Measurements from ENCODE around the gene IFI27. TPM values are rescaled to one million over a fixed set of nuclear protein-coding genes. Genes with fewer than 3 reads are reported as not detected.

Gene IFI27
- total RNA-seq, 1 donor from 2014 or later: 7.5 TPM

DNA sequence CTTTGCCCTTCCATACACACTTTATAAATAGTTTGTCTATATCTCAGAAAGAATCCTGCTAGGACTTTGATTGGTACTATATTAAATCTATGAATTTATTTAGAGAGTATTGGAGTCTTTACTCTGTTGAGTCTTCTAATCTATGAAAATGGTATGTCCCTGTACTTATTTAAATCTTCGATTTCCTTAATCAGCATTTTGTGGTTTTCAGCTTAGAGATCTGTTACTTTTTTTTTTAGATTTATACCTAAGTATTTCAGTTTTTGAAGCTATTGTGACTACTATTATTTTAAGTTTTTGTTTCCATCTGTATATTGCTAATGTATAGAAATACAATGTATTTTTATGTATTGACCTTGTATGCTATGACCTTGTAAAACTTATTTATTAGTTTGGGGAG lies 32.3 kb downstream of the IFI27 start:
- H3K27me3 Mint-ChIP-seq: peaks cover 4% of the 10 kb centered on the region
- H3K4me3 Mint-ChIP-seq (ENCODE audit: low read depth): no peak overlapping the region
- no peaks in the 10 kb centered on the region for H3K36me3 Mint-ChIP-seq (ENCODE audit: insufficient read depth)
- TF ChIP-seq, protein P1, sequence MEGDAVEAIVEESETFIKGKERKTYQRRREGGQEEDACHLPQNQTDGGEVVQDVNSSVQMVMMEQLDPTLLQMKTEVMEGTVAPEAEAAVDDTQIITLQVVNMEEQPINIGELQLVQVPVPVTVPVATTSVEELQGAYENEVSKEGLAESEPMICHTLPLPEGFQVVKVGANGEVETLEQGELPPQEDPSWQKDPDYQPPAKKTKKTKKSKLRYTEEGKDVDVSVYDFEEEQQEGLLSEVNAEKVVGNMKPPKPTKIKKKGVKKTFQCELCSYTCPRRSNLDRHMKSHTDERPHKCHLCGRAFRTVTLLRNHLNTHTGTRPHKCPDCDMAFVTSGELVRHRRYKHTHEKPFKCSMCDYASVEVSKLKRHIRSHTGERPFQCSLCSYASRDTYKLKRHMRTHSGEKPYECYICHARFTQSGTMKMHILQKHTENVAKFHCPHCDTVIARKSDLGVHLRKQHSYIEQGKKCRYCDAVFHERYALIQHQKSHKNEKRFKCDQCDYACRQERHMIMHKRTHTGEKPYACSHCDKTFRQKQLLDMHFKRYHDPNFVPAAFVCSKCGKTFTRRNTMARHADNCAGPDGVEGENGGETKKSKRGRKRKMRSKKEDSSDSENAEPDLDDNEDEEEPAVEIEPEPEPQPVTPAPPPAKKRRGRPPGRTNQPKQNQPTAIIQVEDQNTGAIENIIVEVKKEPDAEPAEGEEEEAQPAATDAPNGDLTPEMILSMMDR (IDR thresholded peaks at IDR 0.05; ENCODE audit: unreplicated experiment): no peak
- H3K27ac Mint-ChIP-seq: no peak overlapping the region
- no peaks in the 10 kb centered on the region for H3K4me1 Mint-ChIP-seq (ENCODE audit: low read depth)
- H3K9me3 Mint-ChIP-seq (ENCODE audit: low read depth): no peaks in the 10 kb centered on the region
- no peak for DNase-seq (ENCODE audit: low spot score, unreplicated experiment)

DNA sequence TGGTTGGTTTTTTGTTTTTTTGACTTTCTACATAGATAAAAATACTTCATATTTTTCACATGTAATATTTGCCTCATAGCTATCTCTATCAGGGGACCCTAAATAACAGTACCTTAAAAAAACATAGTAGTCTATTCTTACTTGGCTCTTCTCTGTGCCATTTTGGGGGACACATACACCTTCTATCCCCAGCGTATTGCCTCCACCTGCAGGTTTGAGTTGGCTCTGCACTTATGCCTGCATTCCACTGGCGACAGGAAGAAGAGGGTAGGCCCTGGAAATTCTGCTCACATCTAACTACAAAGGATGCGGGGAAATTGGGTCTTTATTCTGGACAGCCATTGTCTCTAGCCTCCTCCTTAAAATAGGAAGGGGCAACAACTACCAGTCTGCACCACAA lies 32.7 kb downstream of the IFI27 start:
- DNase-seq (ENCODE audit: low spot score, unreplicated experiment): no peak
- Mint-ChIP-seq H3K4me3 (ENCODE audit: low read depth) (no peak overlapping the region), H3K36me3 (ENCODE audit: insufficient read depth) (no peaks in the 10 kb centered on the region), H3K9me3 (ENCODE audit: low read depth) (no peaks in the 10 kb centered on the region), H3K27ac (no peak overlapping the region), H3K27me3 (peaks cover 4% of the 10 kb centered on the region), H3K4me1 (ENCODE audit: low read depth) (no peaks in the 10 kb centered on the region)
- TF ChIP-seq, protein P1 (IDR thresholded peaks at IDR 0.05; ENCODE audit: unreplicated experiment): peak; percentile 53

DNA sequence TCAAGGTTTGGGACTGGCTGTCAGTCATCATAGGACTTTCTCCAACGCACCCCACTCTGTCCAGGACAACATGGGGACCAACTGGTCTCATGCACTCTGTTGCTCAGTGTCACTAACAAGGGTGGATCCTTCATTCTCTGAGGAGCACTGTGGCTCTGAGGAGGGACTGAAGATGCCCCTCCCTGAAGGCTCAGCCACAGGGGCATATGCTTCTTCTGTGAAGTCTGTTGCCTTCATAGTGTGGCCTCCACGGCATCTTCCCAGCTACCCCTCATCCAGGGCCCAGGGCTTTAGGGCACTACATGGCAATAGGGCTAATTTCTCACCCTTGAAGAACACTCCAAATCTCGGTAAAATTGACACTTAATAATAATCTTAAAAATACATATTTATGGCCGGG lies 33.2 kb downstream of the IFI27 start:
- no peak for DNase-seq (ENCODE audit: low spot score, unreplicated experiment)
- no peak overlapping the region for H3K27ac Mint-ChIP-seq
- no peaks in the 10 kb centered on the region for H3K36me3 Mint-ChIP-seq (ENCODE audit: insufficient read depth)
- H3K9me3 Mint-ChIP-seq (ENCODE audit: low read depth): no peaks in the 10 kb centered on the region
- no peaks in the 10 kb centered on the region for H3K4me1 Mint-ChIP-seq (ENCODE audit: low read depth)
- no peak overlapping the region for H3K4me3 Mint-ChIP-seq (ENCODE audit: low read depth)
- TF ChIP-seq, protein P1 (IDR thresholded peaks at IDR 0.05; ENCODE audit: unreplicated experiment): no peak
- peaks cover 4% of the 10 kb centered on the region for H3K27me3 Mint-ChIP-seq

DNA sequence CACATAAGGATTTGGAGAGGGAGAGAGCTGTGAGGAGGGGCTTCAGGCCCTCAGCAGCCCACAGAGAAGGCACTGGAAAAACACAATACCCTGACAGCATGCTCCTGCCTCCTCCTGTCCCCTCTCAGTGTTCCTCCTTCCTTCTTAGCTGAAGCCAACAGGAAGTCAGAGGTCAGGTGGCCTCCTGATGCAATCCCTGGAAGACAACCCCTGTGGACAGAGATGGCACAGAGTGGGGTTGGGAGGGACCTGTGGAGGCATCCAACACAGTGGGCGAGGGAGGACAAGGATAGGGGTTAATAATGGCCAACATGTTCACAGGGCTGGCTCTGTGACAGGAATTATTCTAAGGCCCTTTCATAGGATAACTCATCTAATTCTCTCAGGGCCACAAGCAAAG lies 34.2 kb downstream of the IFI27 start:
- TF ChIP-seq, protein P1 (IDR thresholded peaks at IDR 0.05; ENCODE audit: unreplicated experiment): no peak
- no peak for DNase-seq (ENCODE audit: low spot score, unreplicated experiment)
- no peaks in the 10 kb centered on the region for H3K9me3 Mint-ChIP-seq (ENCODE audit: low read depth)
- H3K27me3 Mint-ChIP-seq: peaks cover 1% of the 10 kb centered on the region
- H3K27ac Mint-ChIP-seq: no peak overlapping the region
- H3K36me3 Mint-ChIP-seq (ENCODE audit: insufficient read depth): no peaks in the 10 kb centered on the region
- no peaks in the 10 kb centered on the region for H3K4me1 Mint-ChIP-seq (ENCODE audit: low read depth)
- H3K4me3 Mint-ChIP-seq (ENCODE audit: low read depth): no peak overlapping the region

DNA sequence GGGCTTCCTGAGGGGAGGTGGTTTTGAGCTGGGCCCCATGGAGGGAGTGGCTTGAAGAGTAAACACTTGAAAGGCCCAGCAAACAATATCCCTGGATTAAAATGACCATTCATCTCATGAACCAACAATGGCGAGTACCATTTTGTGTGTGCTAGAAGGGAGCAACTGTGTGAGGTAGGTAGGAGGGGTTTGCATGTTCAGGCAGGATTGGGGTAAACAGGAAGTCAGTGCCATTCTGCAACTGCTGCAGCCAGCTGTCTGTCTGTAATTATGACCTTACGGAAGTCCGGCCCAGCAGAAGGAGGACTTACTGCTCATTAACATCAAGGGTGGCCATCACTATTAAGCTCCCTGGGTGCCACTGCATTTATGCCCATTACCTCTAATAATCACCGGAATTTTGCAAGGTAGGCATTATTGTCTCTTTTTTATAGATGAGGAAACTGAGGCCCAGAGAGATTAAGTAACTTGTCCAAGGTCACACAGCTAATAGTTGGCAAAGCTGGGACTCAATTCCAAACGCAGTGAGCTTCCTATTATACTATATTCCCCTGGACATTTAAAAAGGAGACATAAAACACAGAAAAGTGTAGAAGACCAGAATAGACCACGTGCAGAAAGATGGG lies 35.5 kb downstream of the IFI27 start:
- H3K27ac Mint-ChIP-seq: no peak overlapping the region

More for the DNA sequence above, 35.5 kb downstream of the IFI27 start:
- TF ChIP-seq, protein P1 (IDR thresholded peaks at IDR 0.05; ENCODE audit: unreplicated experiment): no peak
- Mint-ChIP-seq H3K27me3 (peaks cover 6% of the 10 kb centered on the region), H3K9me3 (ENCODE audit: low read depth) (no peaks in the 10 kb centered on the region), H3K36me3 (ENCODE audit: insufficient read depth) (no peaks in the 10 kb centered on the region), H3K4me1 (ENCODE audit: low read depth) (no peaks in the 10 kb centered on the region), H3K4me3 (ENCODE audit: low read depth) (no peak overlapping the region)
- DNase-seq (ENCODE audit: low spot score, unreplicated experiment): no peak

Data from progenitor cell of endocrine pancreas (in vitro differentiated cells).